MM.1S (cell line): ENCODE measurements around the gene AKAP13.

Experiments used
- DNase-seq: peaks from one replicate; pipeline ENCODE4 v3.0.0-alpha.2; 2015
- H2AFZ ChIP-seq: fragments of 300-600 bp; sonication (generic); 2 replicates; pipeline ENCODE4 v1.6.0; 2016; ENCODE audit warnings: antibody characterized with exemption, low read length
- H3F3A ChIP-seq: fragments of 300-600 bp; sonication (generic); 2 replicates; pipeline ENCODE4 v1.6.1; 2016; ENCODE audit warnings: mild to moderate bottlenecking, antibody characterized with exemption, low read length, moderate library complexity, mixed read lengths; ENCODE audit not compliant: insufficient read depth
- H3K27ac ChIP-seq: fragments of 300-600 bp; sonication (generic); 2 replicates; pipeline ENCODE4 v1.5.1; 2016; ENCODE audit warnings: mild to moderate bottlenecking, low read length
- H3K27me3 ChIP-seq: fragments of 300-600 bp; sonication (generic); replicated peaks from 2 replicates; pipeline ENCODE4 v1.6.0; 2016; ENCODE audit warnings: low read length; ENCODE audit not compliant: insufficient read depth
- H3K36me3 ChIP-seq: fragments of 300-600 bp; sonication (generic); replicated peaks from 2 replicates; pipeline ENCODE4 v1.6.1; 2016; ENCODE audit warnings: mild to moderate bottlenecking, low read length, mixed read lengths; ENCODE audit not compliant: insufficient read depth
- H3K4me1 ChIP-seq: fragments of 300-600 bp; sonication (generic); 2 replicates; pipeline ENCODE4 v1.6.1; 2016; ENCODE audit warnings: low read length, mixed read lengths
- H3K4me2 ChIP-seq: fragments of 300-600 bp; sonication (generic); 2 replicates; pipeline ENCODE4 v1.6.0; 2016; ENCODE audit warnings: low read depth, low read length
- H3K4me3 ChIP-seq: fragments of 300-600 bp; sonication (generic); 2 replicates; pipeline ENCODE4 v1.5.1; 2016; ENCODE audit warnings: low read length, mixed read lengths
- H3K79me2 ChIP-seq: fragments of 300-600 bp; sonication (generic); 2 replicates; pipeline ENCODE4 v1.6.1; 2016; ENCODE audit warnings: mixed run types, low read length, mixed read lengths
- H3K9ac ChIP-seq: fragments of 300-600 bp; sonication (generic); 2 replicates; pipeline ENCODE4 v1.6.1; 2016; ENCODE audit warnings: low read length, mixed read lengths
- H3K9me2 ChIP-seq: fragments of 300-600 bp; sonication (generic); replicated peaks from 2 replicates; pipeline ENCODE4 v1.6.1; 2016; ENCODE audit warnings: mild to moderate bottlenecking, low read length, mixed read lengths; ENCODE audit not compliant: insufficient read depth
- H3K9me3 ChIP-seq: fragments of 300-600 bp; sonication (generic); replicated peaks from 2 replicates; pipeline ENCODE4 v1.6.1; 2016; ENCODE audit warnings: mild to moderate bottlenecking, low read length, mixed read lengths; ENCODE audit not compliant: insufficient read depth
- H4K20me1 ChIP-seq: fragments of 300-600 bp; sonication (generic); 2 replicates; pipeline ENCODE4 v1.6.1; 2016; ENCODE audit warnings: mild to moderate bottlenecking, low read length, moderate library complexity, mixed read lengths; ENCODE audit not compliant: insufficient read depth
- CTCF ChIP-seq: fragments of 300-600 bp; sonication (generic); IDR thresholded peaks from 2 replicates; pipeline ENCODE4 v1.5.1; 2016; ENCODE audit warnings: antibody characterized with exemption, low read length, mixed read lengths
- EZH2 ChIP-seq: fragments of 300-600 bp; sonication (generic); optimal IDR thresholded peaks from 2 replicates; pipeline ENCODE3; 2017; ENCODE audit warnings: low read depth, mild to moderate bottlenecking, antibody characterized with exemption, low read length, mixed read lengths
- EZH2phosphoT487 ChIP-seq: fragments of 300-600 bp; sonication (generic); IDR thresholded peaks from 2 replicates; pipeline ENCODE4 v1.6.1; 2018; ENCODE audit warnings: antibody characterized with exemption, low read length

The AKAP13 gene

GRCh38 chr15:85451099-85451700 lies 70.8 kb downstream of the AKAP13 start:
- H3K36me3 ChIP-seq, result no peaks in the 10 kb centered on the region
- no peak overlapping the region for H3K4me3 ChIP-seq
- peaks cover 51% of the 10 kb centered on the region for H3K79me2 ChIP-seq
- H2AFZ ChIP-seq, result no peak overlapping the region
- DNase-seq, result no peak
- H3K27me3 ChIP-seq, result no peaks in the 10 kb centered on the region
- TF ChIP-seq EZH2 (no peak), CTCF (no peak), EZH2phosphoT487 (no peak)
- no peak overlapping the region for H3K27ac ChIP-seq
- no peaks in the 10 kb centered on the region for H3F3A ChIP-seq
- H4K20me1 ChIP-seq, result no peaks in the 10 kb centered on the region
- H3K9ac ChIP-seq, result no peak overlapping the region
- no peaks in the 10 kb centered on the region for H3K9me2 ChIP-seq
- no peaks in the 10 kb centered on the region for H3K9me3 ChIP-seq
- H3K4me2 ChIP-seq, result no peak overlapping the region
- no peaks in the 10 kb centered on the region for H3K4me1 ChIP-seq

DNA sequence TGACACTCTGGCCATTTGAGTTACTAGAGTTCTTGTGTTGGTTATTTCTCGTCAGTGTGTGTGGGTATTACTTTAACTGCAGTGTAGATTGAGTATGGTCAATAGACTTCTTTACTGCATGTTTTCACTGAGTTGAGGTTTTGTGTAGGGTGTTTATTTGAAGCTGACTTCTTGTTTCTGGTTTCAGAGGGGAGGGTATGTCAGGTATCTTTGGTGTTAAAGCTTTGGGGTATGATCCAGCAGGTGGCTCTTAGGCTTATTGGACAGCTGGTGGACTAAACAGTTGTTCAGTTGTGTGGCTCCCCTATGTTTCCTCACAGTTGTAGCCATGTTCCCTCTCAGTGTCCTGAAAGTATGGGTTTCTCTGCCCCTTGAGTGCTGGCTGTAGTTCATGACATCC lies 72.0 kb downstream of the AKAP13 start:
- no peak overlapping the region for H3K9ac ChIP-seq
- TF ChIP-seq CTCF (no peak), EZH2 (no peak), EZH2phosphoT487 (no peak)

DNA sequence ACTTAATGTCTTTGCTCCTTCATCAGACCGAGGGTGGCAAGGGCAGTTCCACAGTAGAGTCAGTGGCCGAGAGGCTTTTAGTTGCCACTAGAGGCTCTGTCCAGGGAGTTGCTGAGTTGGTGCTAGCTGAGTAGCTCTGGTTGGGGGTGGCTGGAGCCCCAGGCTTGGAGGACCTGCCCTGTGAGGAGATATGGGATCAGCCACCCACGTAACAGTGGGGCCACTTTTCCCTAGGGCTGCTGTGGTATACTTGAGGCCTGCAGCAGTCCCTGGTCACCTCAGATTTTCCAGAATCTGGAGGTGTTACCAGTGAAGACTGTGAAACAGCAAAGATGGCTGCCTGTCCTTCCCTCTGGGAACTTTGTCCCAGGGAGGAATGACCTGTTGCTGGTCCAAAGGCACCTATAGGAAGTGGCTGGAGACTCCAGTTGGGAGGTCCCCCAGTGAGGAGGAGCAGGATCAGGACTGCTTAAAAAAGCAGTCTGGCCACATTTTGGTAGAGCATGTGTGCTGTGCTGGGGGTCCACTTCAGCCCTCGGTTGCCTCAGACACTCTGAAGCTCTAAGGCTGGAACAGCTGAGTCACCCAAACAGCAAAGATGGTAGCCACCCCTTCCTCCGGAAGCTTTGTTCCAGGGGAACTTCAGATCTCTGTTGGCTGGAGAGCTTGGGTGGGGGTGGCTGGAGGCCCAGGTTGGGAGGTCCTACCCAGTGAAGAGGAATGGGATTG lies 72.9 kb downstream of the AKAP13 start:
- Histone ChIP-seq H3K79me2 (peaks cover 53% of the 10 kb centered on the region), H3K4me3 (no peak overlapping the region)

More for the DNA sequence above, 72.0 kb downstream of the AKAP13 start:
- no peak overlapping the region for H3K27ac ChIP-seq
- H3K27me3 ChIP-seq, result no peaks in the 10 kb centered on the region
- H3K9me3 ChIP-seq, result no peaks in the 10 kb centered on the region
- no peaks in the 10 kb centered on the region for H3K36me3 ChIP-seq
- H3K4me1 ChIP-seq, result no peaks in the 10 kb centered on the region
- peaks cover 54% of the 10 kb centered on the region for H3K79me2 ChIP-seq
- H4K20me1 ChIP-seq, result no peaks in the 10 kb centered on the region
- no peak for DNase-seq
- H3K4me3 ChIP-seq, result no peak overlapping the region
- H3K4me2 ChIP-seq, result no peak overlapping the region
- H3K9me2 ChIP-seq, result no peaks in the 10 kb centered on the region
- no peak overlapping the region for H2AFZ ChIP-seq
- H3F3A ChIP-seq, result no peaks in the 10 kb centered on the region

More for the DNA sequence above, 72.9 kb downstream of the AKAP13 start:
- Histone ChIP-seq H2AFZ (no peak overlapping the region), H3K27ac (no peak overlapping the region), H3K4me2 (no peak overlapping the region), H3K27me3 (no peaks in the 10 kb centered on the region), H3K9ac (no peak overlapping the region), H3K9me2 (no peaks in the 10 kb centered on the region), H3K9me3 (no peaks in the 10 kb centered on the region), H4K20me1 (no peaks in the 10 kb centered on the region), H3K36me3 (no peaks in the 10 kb centered on the region), H3K4me1 (no peaks in the 10 kb centered on the region), H3F3A (no peaks in the 10 kb centered on the region)
- DNase-seq, result no peak
- TF ChIP-seq CTCF (no peak), EZH2phosphoT487 (no peak)
